Measurements from ENCODE around the gene SPANXC.
"Not testable (repeated sequence)": the region's sequence is repeated elsewhere in the genome, so short reads cannot be mapped to it uniquely, and the experiment has no call there.

Gene SPANXC, protein sequence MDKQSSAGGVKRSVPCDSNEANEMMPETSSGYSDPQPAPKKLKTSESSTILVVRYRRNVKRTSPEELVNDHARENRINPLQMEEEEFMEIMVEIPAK

DNA sequence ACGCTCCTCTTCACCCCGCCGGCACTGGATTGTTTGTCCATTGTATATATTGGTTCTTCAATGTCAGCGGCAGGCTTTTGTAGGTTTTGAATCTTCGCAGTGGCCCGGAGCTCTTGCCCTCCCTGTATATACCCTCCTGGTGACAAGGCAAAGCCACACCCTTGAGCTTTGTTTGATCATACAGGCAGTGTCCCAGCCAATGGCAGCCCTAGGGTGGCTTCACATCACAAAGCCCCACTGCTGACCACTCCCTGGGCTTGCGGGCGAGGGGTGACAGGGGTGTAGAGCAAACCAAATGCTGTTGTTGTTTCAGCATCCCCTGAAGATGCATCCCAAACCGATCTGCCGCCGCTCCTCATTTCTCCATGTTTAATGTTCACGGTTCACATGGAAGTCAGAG lies at the start of gene SPANXC:
Gene SPANXC (minus strand): TSS at position 101 of the 400 bp plus-strand sequence. CDS start 60 bp downstream, at position 41.
- not testable (repeated sequence) for H3K4me3 ChIP-seq (ENCODE audit: low read depth, low read length)

DNA sequence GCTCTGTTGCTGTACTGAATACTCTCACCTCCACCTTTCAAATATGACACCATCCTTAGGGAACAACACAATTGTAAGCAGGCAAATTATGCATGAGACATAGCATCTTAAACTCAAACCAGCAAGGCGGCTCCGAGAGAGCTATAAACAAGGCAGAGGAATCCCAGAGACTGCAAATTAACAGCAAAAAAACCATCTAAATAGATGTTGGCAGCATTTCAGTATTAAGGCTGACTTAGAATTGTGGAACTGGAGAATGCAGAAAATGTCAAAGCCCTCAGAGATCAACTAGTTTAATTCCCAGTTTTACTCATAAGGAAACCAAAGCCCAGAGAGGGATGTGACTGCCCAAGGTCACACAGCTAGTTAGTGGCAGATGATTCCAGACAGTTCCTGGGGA lies 37.2 kb upstream of the SPANXC start:
- TF ChIP-seq, protein P1, sequence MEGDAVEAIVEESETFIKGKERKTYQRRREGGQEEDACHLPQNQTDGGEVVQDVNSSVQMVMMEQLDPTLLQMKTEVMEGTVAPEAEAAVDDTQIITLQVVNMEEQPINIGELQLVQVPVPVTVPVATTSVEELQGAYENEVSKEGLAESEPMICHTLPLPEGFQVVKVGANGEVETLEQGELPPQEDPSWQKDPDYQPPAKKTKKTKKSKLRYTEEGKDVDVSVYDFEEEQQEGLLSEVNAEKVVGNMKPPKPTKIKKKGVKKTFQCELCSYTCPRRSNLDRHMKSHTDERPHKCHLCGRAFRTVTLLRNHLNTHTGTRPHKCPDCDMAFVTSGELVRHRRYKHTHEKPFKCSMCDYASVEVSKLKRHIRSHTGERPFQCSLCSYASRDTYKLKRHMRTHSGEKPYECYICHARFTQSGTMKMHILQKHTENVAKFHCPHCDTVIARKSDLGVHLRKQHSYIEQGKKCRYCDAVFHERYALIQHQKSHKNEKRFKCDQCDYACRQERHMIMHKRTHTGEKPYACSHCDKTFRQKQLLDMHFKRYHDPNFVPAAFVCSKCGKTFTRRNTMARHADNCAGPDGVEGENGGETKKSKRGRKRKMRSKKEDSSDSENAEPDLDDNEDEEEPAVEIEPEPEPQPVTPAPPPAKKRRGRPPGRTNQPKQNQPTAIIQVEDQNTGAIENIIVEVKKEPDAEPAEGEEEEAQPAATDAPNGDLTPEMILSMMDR (IDR thresholded peaks at IDR 0.05; ENCODE audit: borderline replicate concordance, insufficient read depth, low read depth, low read length) = no peak
- H3K4me3 ChIP-seq (ENCODE audit: low read depth, low read length) = no peak overlapping the region

DNA sequence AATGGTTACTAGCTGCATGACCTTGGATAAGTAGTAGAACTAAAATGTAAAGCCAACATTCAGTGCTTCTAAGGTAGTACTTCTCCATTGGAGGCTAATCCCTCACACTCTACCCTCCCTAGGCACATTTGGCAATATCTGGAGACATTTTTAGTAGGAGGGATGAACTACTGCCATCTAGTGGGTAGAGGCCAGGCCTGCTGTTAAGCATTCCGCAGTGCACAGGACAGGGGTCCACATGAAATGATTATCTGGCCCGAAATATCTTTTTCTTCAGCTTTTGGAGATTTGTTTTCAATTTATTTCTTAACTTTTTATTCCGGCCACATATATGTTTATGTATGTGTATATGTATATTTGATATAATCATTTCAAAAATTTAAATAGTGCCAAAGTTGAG lies 36.0 kb upstream of the SPANXC start:
- TF ChIP-seq, protein P1 (IDR thresholded peaks at IDR 0.05; ENCODE audit: borderline replicate concordance, insufficient read depth, low read depth, low read length) = peak; percentile 67
- no peak overlapping the region for H3K4me3 ChIP-seq (ENCODE audit: low read depth, low read length)

DNA sequence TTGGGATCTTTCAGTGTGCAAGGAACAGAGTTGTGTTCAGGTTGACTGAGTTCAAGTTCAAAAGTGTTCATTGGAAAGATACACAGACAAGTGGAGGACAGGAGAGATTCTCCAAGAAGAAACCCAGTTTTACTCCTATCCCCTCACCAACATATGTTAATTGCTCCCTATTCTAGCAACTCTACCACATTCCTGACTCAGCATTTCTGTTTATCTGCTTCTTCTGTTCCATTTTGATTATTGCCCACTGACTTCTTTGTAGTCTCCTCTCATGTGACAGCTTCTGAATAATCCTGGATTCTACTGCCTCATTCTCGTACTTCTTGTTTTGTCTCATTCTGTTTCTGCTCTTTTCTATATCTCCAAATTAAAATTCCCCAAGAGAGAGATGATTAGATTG lies 15.8 kb upstream of the SPANXC start:
- TF ChIP-seq, protein P1 (IDR thresholded peaks at IDR 0.05; ENCODE audit: borderline replicate concordance, insufficient read depth, low read depth, low read length) = no peak
- no peak overlapping the region for H3K4me3 ChIP-seq (ENCODE audit: low read depth, low read length)

DNA sequence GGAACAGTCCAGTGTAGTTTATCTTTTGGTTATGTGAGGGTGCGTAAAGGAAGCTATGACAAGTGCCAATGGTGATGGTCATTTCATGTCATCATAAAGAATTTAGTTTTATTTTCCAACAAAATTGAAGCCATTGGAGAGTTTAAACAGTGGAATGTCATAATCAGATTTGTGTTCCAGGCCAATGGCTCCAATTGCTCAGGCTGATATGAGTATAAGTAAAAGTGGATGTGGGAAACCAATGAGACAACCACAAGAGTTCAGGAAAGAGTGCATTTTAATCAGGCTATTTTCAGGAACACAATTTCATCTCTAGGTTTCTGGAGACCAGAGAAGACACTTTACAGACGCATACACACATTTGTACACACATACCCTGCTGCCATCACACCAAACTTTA lies 20.7 kb downstream of the SPANXC start:
- TF ChIP-seq, protein P1 (IDR thresholded peaks at IDR 0.05; ENCODE audit: borderline replicate concordance, insufficient read depth, low read depth, low read length) = no peak
- H3K4me3 ChIP-seq (ENCODE audit: low read depth, low read length) = no peak overlapping the region

DNA sequence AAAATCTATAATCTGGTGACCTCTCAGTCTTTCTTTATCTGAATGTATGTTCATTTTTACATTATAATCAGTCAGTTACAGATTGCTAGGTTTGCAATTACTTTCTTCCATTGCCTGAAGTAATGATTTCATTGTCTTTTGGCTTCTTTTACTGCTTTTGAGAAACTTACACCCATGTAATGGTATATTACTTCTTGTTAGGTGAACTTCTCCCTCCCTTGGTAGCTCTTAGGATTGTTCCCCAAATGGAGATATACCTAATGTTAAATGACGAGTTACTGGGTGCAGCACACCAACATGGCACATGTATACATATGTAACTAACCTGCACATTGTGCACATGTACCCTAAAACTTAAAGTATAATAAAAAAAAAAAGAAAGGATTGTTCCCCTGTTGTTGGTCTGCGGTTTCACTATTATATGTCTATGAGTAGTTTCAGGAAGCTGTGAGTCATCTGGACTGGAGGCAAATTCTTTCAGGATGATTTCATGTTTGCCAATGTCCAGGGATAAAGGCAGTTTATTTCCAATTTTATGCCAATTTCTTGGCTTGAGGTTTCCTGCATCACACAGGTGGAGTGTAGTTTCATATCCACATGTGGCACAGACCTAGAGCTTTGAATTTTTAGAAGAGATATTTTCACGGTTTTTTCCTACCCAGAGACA lies 21.8 kb downstream of the SPANXC start:
- H3K4me3 ChIP-seq (ENCODE audit: low read depth, low read length) = no peak overlapping the region
- TF ChIP-seq, protein P1 (IDR thresholded peaks at IDR 0.05; ENCODE audit: borderline replicate concordance, insufficient read depth, low read depth, low read length) = no peak

DNA sequence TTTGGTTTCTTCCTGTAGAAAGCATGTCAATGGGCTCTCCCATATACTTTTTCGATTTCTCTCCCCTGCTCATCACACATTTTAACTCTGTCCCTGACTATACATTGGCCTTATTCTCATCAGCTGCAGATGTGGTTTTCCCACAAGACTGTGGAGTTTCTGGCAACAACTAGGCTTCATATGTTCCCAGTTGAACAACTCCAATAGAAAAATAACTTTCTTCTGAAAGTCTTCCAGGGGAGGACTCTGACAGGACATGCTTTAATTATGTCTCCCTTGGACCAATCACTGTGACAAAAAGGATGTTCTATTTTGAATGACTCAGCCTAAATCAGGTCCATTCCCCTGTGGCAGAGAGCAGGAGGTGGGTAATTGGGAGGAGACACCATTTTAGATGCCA lies 28.1 kb downstream of the SPANXC start:
- no peak overlapping the region for H3K4me3 ChIP-seq (ENCODE audit: low read depth, low read length)
- TF ChIP-seq, protein P1 (IDR thresholded peaks at IDR 0.05; ENCODE audit: borderline replicate concordance, insufficient read depth, low read depth, low read length) = no peak

Measured in GM12875 (cell line).